ENCODE results near the gene EXOC3.
"Not testable (repeated sequence)": the region's sequence is repeated elsewhere in the genome, so short reads cannot be mapped to it uniquely, and the experiment has no call there.

The EXOC3 gene

DNA sequence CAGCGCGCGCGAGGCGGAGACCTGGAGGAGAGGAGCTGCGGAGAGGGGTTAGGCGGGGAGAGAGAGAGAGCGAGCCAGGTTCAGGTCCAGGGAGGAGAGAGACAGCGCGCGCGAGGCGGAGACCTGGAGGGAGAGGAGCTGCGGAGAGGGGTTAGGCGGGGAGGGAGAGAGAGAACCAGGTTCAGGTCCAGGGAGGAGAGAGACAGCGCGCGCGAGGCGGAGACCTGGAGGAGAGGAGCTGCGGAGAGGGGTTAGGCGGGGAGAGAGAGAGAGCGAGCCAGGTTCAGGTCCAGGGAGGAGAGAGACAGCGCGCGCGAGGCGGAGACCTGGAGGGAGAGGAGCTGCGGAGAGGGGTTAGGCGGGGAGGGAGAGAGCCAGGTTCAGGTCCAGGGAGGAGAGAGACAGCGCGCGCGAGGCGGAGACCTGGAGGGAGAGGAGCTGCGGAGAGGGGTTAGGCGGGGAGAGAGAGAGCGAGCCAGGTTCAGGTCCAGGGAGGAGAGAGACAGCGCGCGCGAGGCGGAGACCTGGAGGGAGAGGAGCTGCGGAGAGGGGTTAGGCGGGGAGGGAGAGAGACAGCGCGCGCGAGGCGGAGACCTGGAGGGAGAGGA is 31.4 kb downstream of the EXOC3 start:
- H3K9me3 Mint-ChIP-seq (ENCODE audit: low read depth); H3K27ac Mint-ChIP-seq; H3K27me3 Mint-ChIP-seq; H3K36me3 Mint-ChIP-seq: not testable (repeated sequence)
- peak overlapping the region; percentile 77 for H3K4me3 Mint-ChIP-seq
- H3K4me1 Mint-ChIP-seq (ENCODE audit: low read depth): peaks cover 23% of the 10 kb centered on the region

- Mint-ChIP-seq H3K27ac (no peak overlapping the region), H3K36me3 (peaks cover 7% of the 10 kb centered on the region), H3K9me3 (ENCODE audit: low read depth) (no peaks in the 10 kb centered on the region), H3K27me3 (peaks cover 3% of the 10 kb centered on the region), H3K4me3 (peak overlapping the region; percentile 77), H3K4me1 (ENCODE audit: low read depth) (peaks cover 19% of the 10 kb centered on the region)
These were observed 32.1 kb downstream of the EXOC3 start for GRCh38 chr5:474840-475661.

DNA sequence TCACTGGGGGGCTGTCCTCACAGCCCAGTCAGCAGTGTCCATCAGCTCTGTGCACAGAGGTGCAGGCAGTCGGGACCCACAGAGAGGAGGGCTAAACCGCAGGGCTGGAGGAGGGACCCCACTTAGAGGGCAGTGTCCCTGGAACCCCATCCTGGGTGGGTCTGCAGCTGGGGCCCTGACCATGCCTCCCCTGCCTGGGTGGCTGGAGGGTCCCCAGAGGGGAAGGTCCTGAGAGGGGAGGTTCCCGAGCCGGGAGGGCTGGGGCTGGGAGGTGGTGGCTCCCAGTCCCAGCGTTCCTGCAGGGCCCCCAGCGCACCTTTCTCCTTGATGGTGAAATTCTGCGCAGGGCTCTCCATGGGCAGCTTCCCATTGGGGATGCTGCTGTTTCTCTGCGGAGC is 32.7 kb downstream of the EXOC3 start:
- peaks cover 14% of the 10 kb centered on the region for H3K4me1 Mint-ChIP-seq (ENCODE audit: low read depth)
- H3K27me3 Mint-ChIP-seq: peaks cover 3% of the 10 kb centered on the region
- peak overlapping the region; percentile 54 for H3K4me3 Mint-ChIP-seq
- H3K9me3 Mint-ChIP-seq (ENCODE audit: low read depth): no peaks in the 10 kb centered on the region
- no peak overlapping the region for H3K27ac Mint-ChIP-seq
- peaks cover 5% of the 10 kb centered on the region for H3K36me3 Mint-ChIP-seq

DNA sequence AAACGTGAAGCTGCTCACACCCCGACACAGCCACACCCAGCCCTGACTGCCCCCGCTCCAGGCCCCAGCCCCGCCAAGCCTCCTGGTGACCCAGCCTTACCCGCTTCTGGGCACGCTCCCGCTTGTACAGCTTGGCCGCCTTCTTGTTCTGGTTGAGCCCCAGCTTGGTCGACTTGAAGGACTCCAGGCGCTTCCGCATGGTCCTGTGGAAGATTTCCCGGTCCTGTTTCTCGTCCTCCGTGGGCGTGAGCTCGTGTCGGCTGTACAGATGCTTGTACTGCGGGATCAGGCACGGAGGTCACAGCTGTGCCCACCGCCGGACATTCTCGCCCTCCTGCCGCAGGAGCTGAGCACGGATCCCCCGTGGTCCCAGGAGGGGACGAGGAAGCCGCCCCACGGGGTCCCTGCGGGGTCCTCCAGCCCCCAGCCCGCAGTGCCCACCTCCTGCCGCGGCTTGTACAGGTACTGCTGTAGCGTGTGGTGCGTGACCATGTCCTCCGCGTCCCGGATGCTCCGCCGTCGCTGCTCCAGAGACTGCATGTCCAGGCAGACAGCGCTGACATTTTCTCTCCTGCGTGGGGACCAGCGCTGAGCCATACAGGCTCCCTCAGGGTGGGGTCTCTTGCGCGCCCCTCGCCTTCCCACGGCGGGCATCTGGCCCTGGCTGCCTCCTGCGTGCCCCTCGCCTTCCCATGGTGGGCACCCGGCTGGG is 33.3 kb downstream of the EXOC3 start:
- H3K4me1 Mint-ChIP-seq (ENCODE audit: low read depth): peaks cover 9% of the 10 kb centered on the region
- peak overlapping the region; percentile 30 for H3K4me3 Mint-ChIP-seq
- H3K27me3 Mint-ChIP-seq: peaks cover 3% of the 10 kb centered on the region
- H3K36me3 Mint-ChIP-seq: peaks cover 5% of the 10 kb centered on the region
- H3K9me3 Mint-ChIP-seq (ENCODE audit: low read depth): no peaks in the 10 kb centered on the region
- H3K27ac Mint-ChIP-seq: no peak overlapping the region

GRCh38 chr5:476814-477175 is 33.8 kb downstream of the EXOC3 start:
- Mint-ChIP-seq H3K4me1 (ENCODE audit: low read depth) (peaks cover 4% of the 10 kb centered on the region), H3K27ac (no peak overlapping the region), H3K9me3 (ENCODE audit: low read depth) (no peaks in the 10 kb centered on the region), H3K4me3 (no peak overlapping the region), H3K36me3 (peaks cover 1% of the 10 kb centered on the region), H3K27me3 (peaks cover 3% of the 10 kb centered on the region)

DNA sequence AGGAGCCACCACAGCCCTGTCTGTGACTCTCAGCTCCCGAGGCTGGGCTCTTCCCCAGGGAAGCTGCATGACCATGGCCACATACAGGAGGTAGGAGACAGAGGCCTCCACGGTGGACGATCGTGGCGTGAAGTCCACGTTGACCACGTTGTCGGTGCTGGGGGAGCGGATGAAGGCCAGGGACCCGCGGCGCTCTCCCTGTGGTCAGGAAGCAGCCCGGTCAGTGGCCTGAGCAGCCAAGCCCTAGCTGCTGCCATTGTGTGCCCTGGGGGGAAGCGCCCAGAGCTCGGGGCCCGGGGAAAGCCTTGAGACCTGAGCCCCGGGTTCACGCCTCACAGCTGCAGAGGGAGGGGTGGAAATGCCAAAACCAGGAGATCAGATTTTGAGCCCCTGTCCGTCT is 34.3 kb downstream of the EXOC3 start:
- peaks cover 3% of the 10 kb centered on the region for H3K27me3 Mint-ChIP-seq
- H3K27ac Mint-ChIP-seq: no peak overlapping the region
- peaks cover 2% of the 10 kb centered on the region for H3K4me1 Mint-ChIP-seq (ENCODE audit: low read depth)
- no peaks in the 10 kb centered on the region for H3K36me3 Mint-ChIP-seq
- H3K4me3 Mint-ChIP-seq: no peak overlapping the region
- H3K9me3 Mint-ChIP-seq (ENCODE audit: low read depth): no peaks in the 10 kb centered on the region

DNA sequence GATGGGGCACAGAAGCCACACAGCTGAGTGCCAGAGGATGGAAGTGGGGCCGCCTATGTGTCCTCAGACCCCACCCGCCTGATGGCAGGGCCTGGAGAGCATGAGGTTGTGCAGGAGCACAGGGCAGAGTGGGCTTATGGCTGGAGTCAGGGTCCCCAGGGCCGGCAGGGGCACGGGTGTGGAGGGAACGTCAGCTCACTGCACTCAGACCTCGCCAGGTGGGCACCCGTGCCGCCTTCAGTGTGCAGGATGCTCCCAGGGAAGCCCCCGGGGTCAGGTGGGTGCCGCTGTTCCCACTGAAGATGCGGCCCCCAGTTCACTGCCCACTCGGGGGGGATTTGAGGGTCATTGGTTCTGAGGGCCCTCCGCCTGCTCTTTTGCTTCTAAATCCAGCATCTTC is 34.9 kb downstream of the EXOC3 start:
- Mint-ChIP-seq H3K4me1 (ENCODE audit: low read depth) (peaks cover 2% of the 10 kb centered on the region), H3K9me3 (ENCODE audit: low read depth) (no peaks in the 10 kb centered on the region), H3K4me3 (no peak overlapping the region), H3K27ac (no peak overlapping the region), H3K36me3 (no peaks in the 10 kb centered on the region), H3K27me3 (peaks cover 3% of the 10 kb centered on the region)

- H3K27me3 Mint-ChIP-seq: peaks cover 3% of the 10 kb centered on the region
- no peak overlapping the region for H3K27ac Mint-ChIP-seq
- no peaks in the 10 kb centered on the region for H3K36me3 Mint-ChIP-seq
- H3K4me1 Mint-ChIP-seq (ENCODE audit: low read depth): peaks cover 2% of the 10 kb centered on the region
- H3K9me3 Mint-ChIP-seq (ENCODE audit: low read depth): no peaks in the 10 kb centered on the region
- no peak overlapping the region for H3K4me3 Mint-ChIP-seq
These were observed 35.5 kb downstream of the EXOC3 start for GRCh38 chr5:478369-478981.

GRCh38 chr5:478982-479535 is 36.1 kb downstream of the EXOC3 start:
- Mint-ChIP-seq H3K4me1 (ENCODE audit: low read depth) (no peaks in the 10 kb centered on the region), H3K4me3 (no peak overlapping the region), H3K9me3 (ENCODE audit: low read depth) (no peaks in the 10 kb centered on the region), H3K27me3 (peaks cover 3% of the 10 kb centered on the region), H3K27ac (no peak overlapping the region), H3K36me3 (no peaks in the 10 kb centered on the region)

DNA sequence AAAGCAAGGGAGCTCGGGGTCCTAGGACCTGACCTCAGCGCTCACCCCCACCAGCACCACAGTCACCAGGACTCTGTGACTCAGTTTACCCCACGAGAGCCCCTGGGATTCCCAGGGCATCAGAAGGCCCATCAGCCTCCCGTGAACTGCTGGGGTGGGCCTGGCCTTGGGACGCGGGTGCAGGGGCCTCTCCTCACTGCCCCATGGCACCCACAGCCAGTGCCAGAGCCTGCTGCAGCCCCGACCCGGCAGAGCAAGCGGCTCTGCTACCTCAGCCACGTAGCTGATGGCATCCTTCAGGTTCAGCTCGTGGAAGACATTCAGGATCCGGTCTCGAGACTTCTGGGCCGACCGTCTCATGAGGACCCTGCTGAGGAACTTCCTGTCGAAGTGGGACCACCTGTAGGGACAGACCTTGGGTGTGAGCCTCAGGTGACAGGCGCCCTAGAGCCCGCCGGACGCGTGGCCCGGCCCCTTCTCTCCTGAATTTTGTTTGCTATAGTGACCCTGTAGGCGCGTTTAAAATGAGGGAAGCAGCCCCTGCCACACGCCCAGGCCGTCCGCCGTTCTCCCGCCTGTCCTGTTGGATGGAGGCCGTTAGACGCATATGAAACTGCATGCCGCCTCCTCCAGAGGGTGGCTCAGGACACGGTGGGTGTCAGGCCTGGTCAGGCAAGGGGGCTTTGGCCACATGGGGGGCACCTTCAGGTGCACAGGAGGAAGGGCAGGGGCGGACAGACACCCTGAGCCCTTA is 36.8 kb downstream of the EXOC3 start:
- Mint-ChIP-seq H3K4me3 (no peak overlapping the region), H3K9me3 (ENCODE audit: low read depth) (no peaks in the 10 kb centered on the region), H3K27ac (no peak overlapping the region), H3K4me1 (ENCODE audit: low read depth) (no peaks in the 10 kb centered on the region), H3K27me3 (peaks cover 3% of the 10 kb centered on the region), H3K36me3 (no peaks in the 10 kb centered on the region)

DNA sequence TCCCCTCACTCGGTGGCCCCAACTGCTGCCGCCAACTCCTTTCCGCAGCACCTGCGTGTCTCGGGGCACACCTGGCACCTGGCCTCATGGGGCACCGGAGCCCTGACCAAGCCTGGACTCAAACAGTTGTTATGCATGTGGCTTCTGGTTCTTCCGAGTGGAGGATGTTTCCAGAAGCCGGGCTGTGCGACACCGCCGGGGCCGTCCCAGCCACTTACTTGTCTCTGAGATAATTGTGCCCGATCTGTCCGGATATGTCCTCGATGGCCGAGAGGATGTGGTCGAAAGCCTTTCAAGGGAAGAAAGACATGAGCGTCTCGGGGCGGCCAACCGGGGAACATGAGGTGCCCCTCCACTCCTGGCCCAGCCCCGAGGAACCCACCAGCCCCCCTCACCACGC is 38.4 kb downstream of the EXOC3 start:
- H3K9me3 Mint-ChIP-seq (ENCODE audit: low read depth): no peaks in the 10 kb centered on the region
- H3K4me3 Mint-ChIP-seq: no peak overlapping the region
- no peak overlapping the region for H3K27ac Mint-ChIP-seq
- no peaks in the 10 kb centered on the region for H3K36me3 Mint-ChIP-seq
- H3K27me3 Mint-ChIP-seq: peaks cover 3% of the 10 kb centered on the region
- H3K4me1 Mint-ChIP-seq (ENCODE audit: low read depth): peaks cover 3% of the 10 kb centered on the region

DNA sequence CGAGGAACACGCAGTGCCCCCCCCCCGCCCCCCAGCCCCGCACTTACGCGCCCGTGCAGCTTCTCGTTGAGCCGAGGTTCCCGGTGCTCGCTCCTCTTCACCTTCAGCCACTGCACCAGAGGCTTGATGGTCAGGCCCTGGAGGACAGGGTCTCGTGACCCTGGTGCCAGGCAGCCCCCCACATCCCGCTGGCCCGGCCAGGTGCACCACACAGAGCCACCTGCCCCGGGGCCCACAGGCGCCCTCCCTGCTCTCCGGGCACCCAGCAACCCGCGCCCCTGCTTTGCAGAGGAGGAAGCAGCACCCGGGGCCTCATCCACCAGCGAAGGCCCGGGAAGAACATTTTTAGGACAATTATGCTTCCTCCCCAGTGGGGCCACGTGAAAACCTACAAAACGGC is 39.0 kb downstream of the EXOC3 start:
- H3K4me3 Mint-ChIP-seq: no peak overlapping the region
- H3K36me3 Mint-ChIP-seq: no peaks in the 10 kb centered on the region
- peaks cover 3% of the 10 kb centered on the region for H3K27me3 Mint-ChIP-seq
- H3K9me3 Mint-ChIP-seq (ENCODE audit: low read depth): no peaks in the 10 kb centered on the region
- peaks cover 5% of the 10 kb centered on the region for H3K4me1 Mint-ChIP-seq (ENCODE audit: low read depth)
- no peak overlapping the region for H3K27ac Mint-ChIP-seq

DNA sequence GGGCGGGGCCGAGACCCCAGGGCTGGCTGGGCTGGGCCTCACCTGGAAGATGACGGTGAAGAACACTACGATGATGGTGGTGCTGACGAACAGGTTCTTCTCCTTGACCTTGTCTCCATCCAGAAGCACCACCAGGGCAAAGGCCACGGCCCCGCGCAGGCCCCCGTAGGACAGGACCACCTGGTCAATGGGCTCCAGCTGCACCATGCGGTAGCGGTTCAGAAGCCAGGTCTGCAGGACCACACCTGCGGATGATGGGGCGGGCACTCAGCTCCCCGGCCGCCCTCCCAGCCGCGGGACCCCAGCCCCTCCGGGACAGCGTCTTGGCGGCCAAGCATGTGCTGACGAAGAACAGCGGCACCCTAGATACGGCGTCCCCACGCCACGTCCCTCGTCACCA is 39.5 kb downstream of the EXOC3 start:
- Mint-ChIP-seq H3K9me3 (ENCODE audit: low read depth) (no peaks in the 10 kb centered on the region), H3K36me3 (no peaks in the 10 kb centered on the region), H3K4me3 (no peak overlapping the region), H3K27ac (no peak overlapping the region), H3K27me3 (peaks cover 3% of the 10 kb centered on the region), H3K4me1 (ENCODE audit: low read depth) (peaks cover 5% of the 10 kb centered on the region)

DNA sequence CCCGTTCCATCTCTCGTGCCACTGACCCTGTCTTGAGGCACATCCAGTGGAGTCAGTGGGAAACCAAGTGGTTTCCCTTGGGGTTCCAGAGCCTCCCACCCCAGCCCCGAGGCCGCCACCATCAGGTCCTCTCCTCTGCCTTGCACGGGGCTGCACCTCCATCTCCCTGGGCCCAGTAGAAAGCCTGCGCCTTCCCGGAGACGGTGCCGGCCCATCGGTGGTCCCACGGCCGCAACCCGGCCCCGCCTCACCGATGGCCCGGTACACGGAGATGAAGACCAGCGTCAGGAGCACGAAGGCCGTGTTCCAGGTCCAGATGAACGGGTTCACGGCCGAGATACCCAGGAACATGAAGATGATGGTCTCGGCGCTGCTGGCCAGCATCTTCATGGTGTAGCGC is 40.0 kb downstream of the EXOC3 start:
- no peaks in the 10 kb centered on the region for H3K27me3 Mint-ChIP-seq
- H3K9me3 Mint-ChIP-seq (ENCODE audit: low read depth): no peaks in the 10 kb centered on the region
- H3K36me3 Mint-ChIP-seq: no peaks in the 10 kb centered on the region
- no peak overlapping the region for H3K4me3 Mint-ChIP-seq
- peaks cover 5% of the 10 kb centered on the region for H3K4me1 Mint-ChIP-seq (ENCODE audit: low read depth)
- H3K27ac Mint-ChIP-seq: no peak overlapping the region
